Liver (tissue), 9 donors: ENCODE results near the gene SAYSD1. TPM values are rescaled to one million over a fixed set of nuclear protein-coding genes. Genes with fewer than 3 reads are reported as not detected.
A peak's percentile ranks its signal among the peaks of the same experiment; 100 is the strongest.

Experiments
- DNase-seq: peaks from one replicate; pipeline ENCODE4 v3.0.0-alpha.2; 2017; ENCODE audit warnings: low spot score
- H3K27ac ChIP-seq, 2 donors: one replicate each; pipeline ENCODE4 v1.7.0; 2013; ENCODE audit warnings: inconsistent platforms in 2 of 2, low read length in 2 of 2, control low read depth in 1 of 2, low read depth in 1 of 2, mild to moderate bottlenecking in 1 of 2
- H3K27me3 ChIP-seq, 4 donors: one replicate each; pipeline versions ENCODE4 v1.6.1 to v1.7.0; 2013; ENCODE audit warnings: low read length in 3 of 4, inconsistent platforms in 1 of 4, mild to moderate bottlenecking in 1 of 4, moderate library complexity in 1 of 4; ENCODE audit not compliant: control insufficient read depth in 4 of 4, insufficient read depth in 4 of 4
- H3K36me3 ChIP-seq, 4 donors: one replicate each; pipeline versions ENCODE4 v1.6.1 to v1.7.0; 2013; ENCODE audit warnings: low read length in 3 of 4, mild to moderate bottlenecking in 3 of 4, low read depth in 1 of 4, moderate library complexity in 1 of 4; ENCODE audit not compliant: control insufficient read depth in 4 of 4, insufficient read depth in 3 of 4
- H3K4me1 ChIP-seq, 4 donors: one replicate each; pipeline versions ENCODE4 v1.6.1 to v1.7.0; 2013; ENCODE audit warnings: low read length in 3 of 4, mild to moderate bottlenecking in 3 of 4, moderate library complexity in 1 of 4; ENCODE audit not compliant: control insufficient read depth in 4 of 4, insufficient read depth in 4 of 4
- H3K4me3 ChIP-seq, 3 donors: one replicate each; pipeline versions ENCODE4 v1.6.1 to v1.7.0; 2013; ENCODE audit warnings: low read length in 3 of 3, control low read depth in 1 of 3, low read depth in 1 of 3, mild to moderate bottlenecking in 1 of 3
- H3K9ac ChIP-seq, 2 donors: one replicate each; pipeline ENCODE4 v1.7.0; 2013; ENCODE audit warnings: low read length in 2 of 2, mild to moderate bottlenecking in 2 of 2, moderate library complexity in 2 of 2, control low read depth in 1 of 2, low read depth in 1 of 2
- H3K9me3 ChIP-seq, 4 donors: one replicate each; pipeline versions ENCODE4 v1.6.1 to v1.7.0; 2013; ENCODE audit warnings: low read length in 3 of 4; ENCODE audit not compliant: control insufficient read depth in 4 of 4
- ATF3 ChIP-seq: IDR thresholded peaks from 2 replicates; pipeline ENCODE4 v1.6.1; 2016; ENCODE audit warnings: antibody characterized with exemption
- CTCF ChIP-seq: fragments of 150-350 bp; IDR thresholded peaks from 2 replicates; pipeline ENCODE4 v1.5.1; 2017; ENCODE audit warnings: improper control_type of control experiment, low read depth, low read length; ENCODE audit not compliant: missing input control
- HNF4A ChIP-seq, 2 donors: conservative IDR thresholded peaks; 2 replicates each; pipeline ENCODE4 v1.6.1; 2016; ENCODE audit warnings: antibody characterized with exemption in 2 of 2, mild to moderate bottlenecking in 2 of 2
- HNF4G ChIP-seq: IDR thresholded peaks from 2 replicates; pipeline ENCODE4 v1.6.1; 2016; ENCODE audit warnings: antibody characterized with exemption
- MAX ChIP-seq: IDR thresholded peaks from 2 replicates; pipeline ENCODE4 v1.6.1; 2016; ENCODE audit warnings: antibody characterized with exemption
- NR2F2 ChIP-seq: IDR thresholded peaks from 2 replicates; pipeline ENCODE4 v1.6.1; 2016; ENCODE audit warnings: antibody characterized with exemption
- REST ChIP-seq: IDR thresholded peaks from 2 replicates; pipeline ENCODE4 v1.6.1; 2016; ENCODE audit warnings: antibody characterized with exemption, mild to moderate bottlenecking
- RXRA ChIP-seq, 2 donors: IDR thresholded peaks; 2 replicates each; pipeline ENCODE4 v1.6.1; 2017 to 2018; ENCODE audit warnings: antibody characterized with exemption in 2 of 2, mild to moderate bottlenecking in 1 of 2
- SP1 ChIP-seq: IDR thresholded peaks from 2 replicates; pipeline ENCODE4 v1.6.1; 2018; ENCODE audit warnings: antibody characterized with exemption, mild to moderate bottlenecking
- YY1 ChIP-seq: IDR thresholded peaks from 2 replicates; pipeline ENCODE4 v1.6.1; 2016; ENCODE audit warnings: antibody characterized with exemption, mild to moderate bottlenecking
- WGBS: extraction: QIAGEN DNeasy Blood & Tissue Kit; methylation state at CpG from one replicate; pipeline ENCODE4 v1.1.7; 2013; 5-methylcytosine and 5-hydroxymethylcytosine counted together
- polyA plus RNA-seq, 2 donors: library from polyadenylated mRNA; stranded (reverse) in 1 of 2; unstranded in 1 of 2; fragments of 200-250 nt in 1 of 2; fragments of >200 nt in 1 of 2; fragmentation: Nextera tagmentation in 1 of 2; extraction: Ambion mirVana in 1 of 2; gene quantifications; one replicate each; pipeline versions ENCODE4 v1.2.1 to v1.2.3, GENCODE V29; 2013 to 2015
- total RNA-seq, 2 donors: library from RNA; depleted of rRNA; stranded (reverse); fragments of >200 nt; gene quantifications; one replicate each; pipeline ENCODE4 v1.2.3, GENCODE V29; 2014
- donor health status: healthy.
- donor health status: healthy.
- donor health status: healthy.
- donor health status: healthy.
- donor health status: healthy.

The SAYSD1 gene
- total and polyA plus RNA-seq, 4 donors = 6.5 to 12.2 (median 9.3) TPM

- TF ChIP-seq RXRA (IDR thresholded peaks at IDR 0.05) (no peak), MAX (no peak), HNF4A (conservative IDR thresholded peaks at IDR 0.05) (peak; percentile 28 to 31)
- DNase-seq = no peak
- Histone ChIP-seq H3K36me3 (no peaks in the 10 kb centered on the region), H3K9ac (no peak overlapping the region), H3K27ac (no peak overlapping the region), H3K4me3 (no peak overlapping the region), H3K9me3 (no peaks in the 10 kb centered on the region), H3K4me1 (peaks cover 0 to 2% (median 0%) of the 10 kb centered on the region in 4 donors), H3K27me3 (no peaks in the 10 kb centered on the region)
- 34% methylated on average over 1 of the region's 1 CpG for WGBS
These were observed 51.5 kb downstream of the SAYSD1 start for GRCh38 chr6:39063526-39063925.

- Histone ChIP-seq H3K36me3 (no peaks in the 10 kb centered on the region), H3K9ac (no peak overlapping the region), H3K4me3 (no peak overlapping the region), H3K27ac (no peak overlapping the region), H3K4me1 (peaks cover 0 to 2% (median 0%) of the 10 kb centered on the region in 4 donors), H3K9me3 (no peaks in the 10 kb centered on the region), H3K27me3 (no peaks in the 10 kb centered on the region)
- no peak for TF ChIP-seq HNF4G
- DNase-seq = no peak
- WGBS = 81% methylated on average over 10 of the region's 10 CpGs
These were observed 52.8 kb downstream of the SAYSD1 start for GRCh38 chr6:39062014-39062740.

- Histone ChIP-seq H3K27ac (no peak overlapping the region), H3K9me3 (no peaks in the 10 kb centered on the region), H3K4me1 (peaks cover 0 to 2% (median 0%) of the 10 kb centered on the region in 4 donors), H3K36me3 (no peaks in the 10 kb centered on the region), H3K9ac (no peak overlapping the region), H3K4me3 (no peak overlapping the region), H3K27me3 (no peaks in the 10 kb centered on the region)
- TF ChIP-seq NR2F2 (no peak), YY1 (no peak), CTCF (no peak), ATF3 (no peak), RXRA (IDR thresholded peaks at IDR 0.05) (no peak), REST (no peak), SP1 (no peak)
- no peak for DNase-seq
- WGBS = 77% methylated on average over 3 of the region's 3 CpGs
These were observed 53.4 kb downstream of the SAYSD1 start for GRCh38 chr6:39061588-39061987.
